HepG2 (cell line): ENCODE results near the gene ELL. TPM values are rescaled to one million over a fixed set of nuclear protein-coding genes. Genes with fewer than 3 reads are reported as not detected.
A peak's percentile ranks its signal among the peaks of the same experiment; 100 is the strongest.

Experiments used
- ATAC-seq: fragments of 200-7000 bp; cut with Tn5 transposase; 3 replicates; pipeline ENCODE4 v1.9.1; 2020; ENCODE audit warnings: mild to moderate bottlenecking, moderate library complexity
- BruUV-seq: library from RNA; stranded (reverse); fragments of 400-500 nt; replicated peaks from 2 replicates; lab custom pipeline; 2021; lab: Mats Ljungman, UMichigan
- CTCF ChIA-PET: fragments of 300-600 bp; formaldehyde crosslinking; extraction: SDS; loops from one replicate; lab custom pipeline; 2021; ENCODE audit warnings: low total read pairs, inconsistent platforms, low intra/inter-chr PET ratio; lab: Yijun Ruan, JAX
- POLR2A ChIA-PET: fragments of 350-600 bp; sonication (Branson Sonifier 250); formaldehyde crosslinking; loops from one replicate; lab custom pipeline; 2020; ENCODE audit warnings: antibody characterized with exemption, inconsistent platforms; lab: Yijun Ruan, JAX
- DNase-seq: peaks from one replicate; pipeline ENCODE4 v3.0.0-alpha.2; 2015; ENCODE audit warnings: low spot score
- FAIRE-seq: peaks from 3 replicates; lab custom pipeline; 2011; peaks lifted over from hg19 to GRCh38; lab: Jason Lieb, UNC
- H2AFZ ChIP-seq: one replicate; pipeline ENCODE4 v1.6.1; 2011; ENCODE audit warnings: low read length, inconsistent platforms
- H3K27ac ChIP-seq: fragments of 300-600 bp; 3 replicates; pipeline ENCODE4 v1.8.0; 2011; ENCODE audit warnings: mixed run types, mild to moderate bottlenecking, mixed read lengths, low read length, inconsistent platforms; ENCODE audit not compliant: insufficient read depth; ENCODE audit errors: extremely low read length
- H3K27me3 ChIP-seq, 2 experiments: fragments of 200-600 bp in 1 of 2; 2 replicates in 1 of 2; 3 replicates in 1 of 2; pipeline versions ENCODE4 v1.6.0 to v1.8.0; 2011; ENCODE audit warnings: low read length in 2 of 2, mild to moderate bottlenecking in 2 of 2, moderate library complexity in 2 of 2, inconsistent platforms in 1 of 2; ENCODE audit not compliant: insufficient read depth in 2 of 2, control insufficient read depth in 1 of 2
- H3K36me3 ChIP-seq, 2 experiments: fragments of 200-600 bp in 1 of 2; replicated peaks in 1 of 2; 2 replicates in 1 of 2; 3 replicates in 1 of 2; pipeline versions ENCODE4 v1.5.1 to v1.8.0; 2011; ENCODE audit warnings: low read length in 2 of 2, inconsistent platforms in 1 of 2; ENCODE audit not compliant: insufficient read depth in 2 of 2, control insufficient read depth in 1 of 2
- H3K4me1 ChIP-seq: 2 replicates; pipeline ENCODE4 v1.5.1; 2012; ENCODE audit warnings: low read length, inconsistent platforms; ENCODE audit not compliant: insufficient read depth
- H3K4me2 ChIP-seq: 2 replicates; pipeline ENCODE4 v1.6.0; 2011; ENCODE audit warnings: low read depth, low read length, inconsistent platforms
- H3K4me3 ChIP-seq, 3 experiments: fragments of 200-600 bp in 1 of 3; sonication (generic), shearing (Covaris generic) in 1 of 3; replicated peaks in 1 of 3; 2 replicates each; pipeline ENCODE4 v1.5.1; 2011 to 2016; ENCODE audit warnings: low read length in 3 of 3, inconsistent platforms in 2 of 3, low read depth in 2 of 3, mild to moderate bottlenecking in 2 of 3, control low read depth in 1 of 3, mixed read lengths in 1 of 3; ENCODE audit not compliant: insufficient read depth in 1 of 3
- H3K79me2 ChIP-seq: one replicate; pipeline ENCODE4 v1.6.1; 2011; ENCODE audit warnings: low read length, inconsistent platforms; ENCODE audit not compliant: insufficient read depth
- H3K9ac ChIP-seq: 2 replicates; pipeline ENCODE4 v1.6.0; 2011; ENCODE audit warnings: mild to moderate bottlenecking, low read depth, low read length, inconsistent platforms; ENCODE audit not compliant: insufficient read depth
- H3K9me3 ChIP-seq: 2 replicates; pipeline ENCODE4 v1.5.1; 2012; ENCODE audit warnings: mild to moderate bottlenecking, low read length
- H4K20me1 ChIP-seq: 2 replicates; pipeline ENCODE4 v1.6.0; 2011; ENCODE audit warnings: inconsistent platforms, mild to moderate bottlenecking, low read length, moderate library complexity; ENCODE audit not compliant: insufficient read depth
- ZIK1 ChIP-seq: sonication (generic); formaldehyde crosslinking; IDR thresholded peaks from 2 replicates; pipeline ENCODE4 v1.5.0; 2020; ENCODE audit warnings: mild to moderate bottlenecking, low read depth, missing genetic modification reagents, borderline replicate concordance
- ZNF841 ChIP-seq: sonication (generic); formaldehyde crosslinking; IDR thresholded peaks from 2 replicates; pipeline ENCODE4 v1.8.1; 2023; ENCODE audit warnings: missing genetic modification reagents, borderline replicate concordance
- WGBS: methylation state at CpG from one replicate; pipeline ENCODE4 v1.1.6; 2017; ENCODE audit warnings: low lambda C conversion rate; 5-methylcytosine and 5-hydroxymethylcytosine counted together
- in situ Hi-C: cut with HindIII; loops from 2 replicates; pipeline ENCODE4 v1.10.0; 2017; ENCODE audit warnings: low pct_unique_long_range_greater_than_20kb; ENCODE audit not compliant: extremely low pct_ligation_motif_present
- intact Hi-C: fragments of 100-400 bp; cut with micrococcal nuclease; formaldehyde crosslinking; loops from one replicate; pipeline ENCODE4 v1.10.0; 2022; ENCODE audit not compliant: unreplicated experiment
- polyA plus RNA-seq, 8 experiments: library from polyadenylated mRNA; depleted of rRNA in 3 of 8; stranded (reverse) in 7 of 8; unstranded in 1 of 8; fragments of >200 nt; fragmentation: Illumina TruSeq in 4 of 8; extraction: Trizol in 4 of 8; gene quantifications; 2 replicates each; pipeline versions ENCODE4 v1.2.1 to v1.2.3, GENCODE V29; 2011 to 2016; ENCODE audit warnings: low read depth in 4 of 8, missing spikeins in 1 of 8, mixed read lengths in 1 of 8; ENCODE audit not compliant: insufficient read depth in 1 of 8
- total RNA-seq, 5 experiments: library from RNA; depleted of rRNA; stranded (reverse); fragments of >200 nt; fragmentation: Illumina TruSeq; extraction: Trizol; gene quantifications; 2 replicates each; pipeline ENCODE4 v1.2.3, GENCODE V29; 2016; ENCODE audit warnings: low read depth in 1 of 5
- TF ChIP-seq, protein P1 (sequence below): fragments of 450-650 bp; IDR thresholded peaks from 2 replicates; pipeline ENCODE4 v1.6.1; 2016
- TF ChIP-seq, protein P2 (sequence below): sonication (generic); formaldehyde crosslinking; IDR thresholded peaks from 2 replicates; pipeline ENCODE4 v1.5.0; 2020; ENCODE audit warnings: mild to moderate bottlenecking, missing genetic modification reagents
- TF ChIP-seq, protein P3 (sequence below): sonication (generic); formaldehyde crosslinking; IDR thresholded peaks from 2 replicates; pipeline ENCODE4 v1.4.0; 2020; ENCODE audit warnings: mild to moderate bottlenecking, missing genetic modification reagents

The ELL gene
- total and polyA plus RNA-seq, 2 of the 13 experiments (the other 11 are each of a cell fraction or from before 2014, with no cell fraction given): 3.7 to 5.4 TPM

DNA sequence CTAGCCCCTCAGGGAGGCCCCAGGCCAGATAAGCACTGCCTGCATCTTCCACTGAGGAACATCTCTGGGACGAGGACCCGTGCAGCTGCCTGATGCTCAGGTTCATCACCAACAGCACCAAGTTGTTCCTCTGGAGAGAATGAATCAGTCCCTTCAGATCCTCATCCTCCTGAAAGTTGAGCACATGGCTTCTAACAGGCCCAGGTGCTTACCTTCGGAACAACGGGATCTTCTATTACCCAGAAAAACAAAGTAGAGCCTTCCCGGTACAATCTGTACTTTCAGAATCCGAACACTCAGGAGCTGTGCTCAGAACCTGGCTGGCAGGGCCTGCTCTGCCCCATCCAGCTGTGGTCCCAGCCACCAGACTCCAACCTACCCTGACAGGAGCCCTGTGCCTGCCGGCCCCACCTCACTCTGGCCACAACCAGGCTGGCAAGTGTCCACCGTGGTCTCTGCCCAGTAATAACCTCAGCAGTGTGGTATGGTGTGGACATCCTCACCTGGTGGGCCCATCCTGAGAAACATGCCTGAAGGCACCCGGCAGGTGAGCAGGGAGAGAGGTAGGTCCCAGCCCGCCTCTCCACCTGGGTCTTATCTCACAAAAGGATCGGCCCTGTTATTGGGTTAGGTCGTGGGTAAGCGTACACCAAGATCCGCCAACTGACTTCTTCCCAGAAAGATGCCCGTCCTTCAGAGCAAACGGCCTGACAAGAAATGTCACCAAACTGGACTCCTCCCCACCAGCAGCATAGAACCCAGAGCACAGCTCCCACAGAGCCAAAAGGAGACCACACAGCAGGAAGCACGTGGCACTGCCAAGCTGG, 34.1 kb downstream of the ELL start:
- Histone ChIP-seq H3K4me2 (no peak overlapping the region), H3K79me2 (peaks cover 81% of the 10 kb centered on the region), H3K4me1 (peaks cover 58% of the 10 kb centered on the region), H2AFZ (no peak overlapping the region), H4K20me1 (peaks cover 79% of the 10 kb centered on the region), H3K27ac (no peak overlapping the region), H3K9me3 (no peaks in the 10 kb centered on the region), H3K4me3 (no peak overlapping the region), H3K36me3 (peaks cover 0 to 1% of the 10 kb centered on the region in 2 experiments; a peak in 3 of 5 replicates), H3K27me3 (no peaks in the 10 kb centered on the region), H3K9ac (no peak overlapping the region)
- 94% methylated on average over 10 of the region's 17 CpGs for WGBS
- DNase-seq (no peak), FAIRE-seq (no peak), ATAC-seq (no peak)
- intact Hi-C loops: loop anchor here (5.0 kb wide), 1 partner anchor 35 kb away; the partner anchor contains the start of gene ELL
- no TSS peak for BruUV-seq
- CTCF ChIA-PET: interaction anchor here (0.6 to 1.6 kb wide), 2 partner anchors 18 to 32 kb away, joined by 3 read pairs; no protein-coding TSS in a partner anchor
- POLR2A ChIA-PET: interaction anchor here (1.4 to 2.1 kb wide), 4 partner anchors 9 to 84 kb away, joined by 3 to 16 read pairs (median 6); partner anchors contain the start of gene UBA52
- in situ Hi-C loops: no loop called here
- TF ChIP-seq, protein P1, sequence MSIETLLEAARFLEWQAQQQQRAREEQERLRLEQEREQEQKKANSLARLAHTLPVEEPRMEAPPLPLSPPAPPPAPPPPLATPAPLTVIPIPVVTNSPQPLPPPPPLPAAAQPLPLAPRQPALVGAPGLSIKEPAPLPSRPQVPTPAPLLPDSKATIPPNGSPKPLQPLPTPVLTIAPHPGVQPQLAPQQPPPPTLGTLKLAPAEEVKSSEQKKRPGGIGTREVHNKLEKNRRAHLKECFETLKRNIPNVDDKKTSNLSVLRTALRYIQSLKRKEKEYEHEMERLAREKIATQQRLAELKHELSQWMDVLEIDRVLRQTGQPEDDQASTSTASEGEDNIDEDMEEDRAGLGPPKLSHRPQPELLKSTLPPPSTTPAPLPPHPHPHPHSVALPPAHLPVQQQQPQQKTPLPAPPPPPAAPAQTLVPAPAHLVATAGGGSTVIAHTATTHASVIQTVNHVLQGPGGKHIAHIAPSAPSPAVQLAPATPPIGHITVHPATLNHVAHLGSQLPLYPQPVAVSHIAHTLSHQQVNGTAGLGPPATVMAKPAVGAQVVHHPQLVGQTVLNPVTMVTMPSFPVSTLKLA: peak; percentile 18; the same call in 1 of the 2 replicates
- no peak for TF ChIP-seq ZNF841 (CRISPR knock-in tag)

DNA sequence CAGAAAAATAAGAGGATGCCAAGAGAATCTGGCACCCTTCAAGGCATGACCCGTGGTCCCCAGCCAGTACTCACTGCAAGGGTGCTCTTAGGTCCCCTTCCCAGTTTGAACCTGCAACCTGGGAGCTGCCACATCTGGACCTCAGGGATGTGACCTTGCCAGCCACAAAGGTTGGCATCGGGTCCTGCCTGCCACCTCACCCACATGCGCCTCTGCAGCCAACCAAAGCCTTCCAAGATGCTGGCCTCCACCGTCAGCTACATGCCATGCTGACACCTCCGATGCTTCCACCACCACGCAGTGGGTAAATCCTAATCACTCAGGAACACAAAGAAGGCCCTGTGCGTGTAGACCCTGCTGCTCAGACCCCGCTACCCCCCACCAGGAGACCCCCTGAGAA, 35.1 kb downstream of the ELL start:
- no peak for ATAC-seq
- peaks cover 53% of the 10 kb centered on the region for H3K4me1 ChIP-seq
- in situ Hi-C loops (no loop called here), intact Hi-C loops (loop anchor here (5.0 kb wide), 1 partner anchor 36 kb away; the partner anchor contains the start of gene ELL)
- H3K9ac ChIP-seq: no peak overlapping the region
- DNase-seq: no peak
- 95% methylated on average over 8 of the region's 8 CpGs for WGBS
- H3K4me2 ChIP-seq: no peak overlapping the region
- ChIA-PET POLR2A (interaction anchor here (1.8 kb wide), 1 partner anchor 8 kb away, joined by 4 read pairs; no protein-coding TSS in a partner anchor), CTCF (no interaction called here)
- H3K79me2 ChIP-seq: peaks cover 74% of the 10 kb centered on the region
- H2AFZ ChIP-seq: no peak overlapping the region
- H4K20me1 ChIP-seq: peaks cover 69% of the 10 kb centered on the region
- H3K27me3 ChIP-seq: no peaks in the 10 kb centered on the region
- no peak for FAIRE-seq
- no peaks in the 10 kb centered on the region for H3K9me3 ChIP-seq
- peaks cover 0 to 1% of the 10 kb centered on the region in 2 experiments; a peak in 3 of 5 replicates for H3K36me3 ChIP-seq
- BruUV-seq: no TSS peak
- H3K4me3 ChIP-seq: no peak overlapping the region
- H3K27ac ChIP-seq: no peak overlapping the region
- TF ChIP-seq, protein P2, sequence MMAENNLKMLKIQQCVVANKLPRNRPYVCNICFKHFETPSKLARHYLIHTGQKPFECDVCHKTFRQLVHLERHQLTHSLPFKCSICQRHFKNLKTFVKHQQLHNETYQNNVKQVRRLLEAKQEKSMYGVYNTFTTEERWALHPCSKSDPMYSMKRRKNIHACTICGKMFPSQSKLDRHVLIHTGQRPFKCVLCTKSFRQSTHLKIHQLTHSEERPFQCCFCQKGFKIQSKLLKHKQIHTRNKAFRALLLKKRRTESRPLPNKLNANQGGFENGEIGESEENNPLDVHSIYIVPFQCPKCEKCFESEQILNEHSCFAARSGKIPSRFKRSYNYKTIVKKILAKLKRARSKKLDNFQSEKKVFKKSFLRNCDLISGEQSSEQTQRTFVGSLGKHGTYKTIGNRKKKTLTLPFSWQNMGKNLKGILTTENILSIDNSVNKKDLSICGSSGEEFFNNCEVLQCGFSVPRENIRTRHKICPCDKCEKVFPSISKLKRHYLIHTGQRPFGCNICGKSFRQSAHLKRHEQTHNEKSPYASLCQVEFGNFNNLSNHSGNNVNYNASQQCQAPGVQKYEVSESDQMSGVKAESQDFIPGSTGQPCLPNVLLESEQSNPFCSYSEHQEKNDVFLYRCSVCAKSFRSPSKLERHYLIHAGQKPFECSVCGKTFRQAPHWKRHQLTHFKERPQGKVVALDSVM (CRISPR knock-in tag): no peak
- TF ChIP-seq, protein P3, sequence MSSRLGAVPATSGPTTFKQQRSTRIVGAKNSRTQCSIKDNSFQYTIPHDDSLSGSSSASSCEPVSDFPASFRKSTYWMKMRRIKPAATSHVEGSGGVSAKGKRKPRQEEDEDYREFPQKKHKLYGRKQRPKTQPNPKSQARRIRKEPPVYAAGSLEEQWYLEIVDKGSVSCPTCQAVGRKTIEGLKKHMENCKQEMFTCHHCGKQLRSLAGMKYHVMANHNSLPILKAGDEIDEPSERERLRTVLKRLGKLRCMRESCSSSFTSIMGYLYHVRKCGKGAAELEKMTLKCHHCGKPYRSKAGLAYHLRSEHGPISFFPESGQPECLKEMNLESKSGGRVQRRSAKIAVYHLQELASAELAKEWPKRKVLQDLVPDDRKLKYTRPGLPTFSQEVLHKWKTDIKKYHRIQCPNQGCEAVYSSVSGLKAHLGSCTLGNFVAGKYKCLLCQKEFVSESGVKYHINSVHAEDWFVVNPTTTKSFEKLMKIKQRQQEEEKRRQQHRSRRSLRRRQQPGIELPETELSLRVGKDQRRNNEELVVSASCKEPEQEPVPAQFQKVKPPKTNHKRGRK (CRISPR knock-in tag): no peak
- TF ChIP-seq ZIK1: no peak
